Heart right ventricle (tissue), 16 donors: ENCODE measurements around the gene NPDC1. TPM values are rescaled to one million over a fixed set of nuclear protein-coding genes. Genes with fewer than 3 reads are reported as not detected.

Experiments used
- ATAC-seq, 8 donors: fragments of 200-7000 bp; cut with Tn5 transposase; one replicate each; pipeline ENCODE4 v1.9.1; 2020; ENCODE audit warnings: mild to moderate bottlenecking in 8 of 8, moderate library complexity in 8 of 8, moderate number of reproducible peaks in 1 of 8
- DNase-seq, 2 donors: peaks; one replicate each; pipeline ENCODE4 v3.0.0-alpha.2; 2020
- H3K27ac ChIP-seq, 10 donors: fragments of 200-600 bp; sonication (generic) in 2 of 10; one replicate each; pipeline versions ENCODE4 v1.5.0 to v1.8.0; 2020 to 2022; ENCODE audit warnings: mild to moderate bottlenecking in 3 of 10
- H3K27me3 ChIP-seq, 7 donors: fragments of 200-600 bp; one replicate each; pipeline ENCODE4 v1.8.0; 2021 to 2022; ENCODE audit warnings: mild to moderate bottlenecking in 2 of 7
- H3K36me3 ChIP-seq, 9 donors: fragments of 200-600 bp; sonication (generic) in 1 of 9; one replicate each; pipeline versions ENCODE4 v1.5.0 to v1.8.0; 2020 to 2022; ENCODE audit warnings: mild to moderate bottlenecking in 2 of 9
- H3K4me1 ChIP-seq, 9 donors: fragments of 200-600 bp; sonication (generic) in 1 of 9; one replicate each; pipeline versions ENCODE4 v1.5.0 to v1.8.0; 2020 to 2022; ENCODE audit warnings: mild to moderate bottlenecking in 4 of 9
- H3K4me3 ChIP-seq, 10 donors: fragments of 200-600 bp; sonication (generic) in 2 of 10; one replicate each; pipeline versions ENCODE4 v1.5.0 to v1.8.0; 2020 to 2022; ENCODE audit warnings: mild to moderate bottlenecking in 7 of 10, moderate library complexity in 2 of 10
- H3K9me3 ChIP-seq, 11 donors: fragments of 200-600 bp in 10 of 11; sonication (generic) in 2 of 11; one replicate each; pipeline versions ENCODE4 v1.5.0 to v1.8.0; 2013 to 2022; ENCODE audit warnings: mild to moderate bottlenecking in 2 of 11, control low read depth in 1 of 11, moderate library complexity in 1 of 11
- WGBS, 2 donors: extraction: QIAGEN DNeasy Blood & Tissue Kit; methylation state at CpG; one replicate each; pipeline ENCODE4 v1.1.7; 2013; ENCODE audit warnings: inconsistent platforms in 1 of 2; 5-methylcytosine and 5-hydroxymethylcytosine counted together
- intact Hi-C, 10 donors: fragments of 100-400 bp; cut with DNase I; formaldehyde crosslinking; loops; one replicate each; pipeline versions ENCODE4 v1.11.1 to v1.14.2; 2022
- polyA plus RNA-seq, 2 donors: library from polyadenylated mRNA; stranded (reverse); fragments of 200-250 nt; gene quantifications; one replicate each; pipeline ENCODE4 v1.2.3, GENCODE V29; 2013
- total RNA-seq, 10 donors: library from RNA; stranded (reverse); fragmentation: NEBNext Ultra II Directional in 3 of 10; extraction: Animal tissue kit (Norgen Biotek cat#: 25700) in 3 of 10; gene quantifications; one replicate each; pipeline versions ENCODE4 v1.2.1 to v1.2.4, GENCODE V29; 2021 to 2023
- TF ChIP-seq, protein P1 (sequence below), 9 donors: fragments of 200-600 bp; sonication (generic) in 2 of 9; IDR thresholded peaks; one replicate each; pipeline versions ENCODE4 v1.5.0 to v1.8.0; 2021 to 2022; ENCODE audit warnings: antibody characterized with exemption in 9 of 9, mild to moderate bottlenecking in 5 of 9, moderate library complexity in 1 of 9
- donor health status: Arrhythmogenic right ventricular cardiomyopathy.
- donor health status: ischemic (EF 13 %, LVEDD 7.1; RV severe dilation, severe dysfunction).
- donor health status: healthy with polysubstance abuse.
- donor health status: DM: no; HTN: yes; CAD: no.
- donor health status: DM: no; HTN: no; CAD: no.
- donor health status: ischemic (EF 25% LVEDD 6.9; RV normal size, moderate dysfunction).
- donor health status: ischemic (EF 25% LVEDD 5.7; RV mildly dilated, moderate dysfunction).
- donor health status: healthy.
- donor health status: DM: yes; HTN: yes; CAD: no.
- donor health status: Ischemic cardiomyopathy.
- donor health status: ischemic (EF 35%, LVEDD 5.7; RV mildly dilated, moderate dysfunction).
- donor health status: nonischemic (EF 11% LVEDD 7.7; RV severe dilation, severe dysfunction).
- donor health status: DM: yes; HTN: yes; CAD: no.
- donor health status: PGD.
- donor health status: ischemic (EF 29% LVEDD 5.4; RV normal size, mild dysfunction).
- donor health status: nonischemic (EF 23%, LVEDD 6.1; RV moderate dilation, normal function).

NPDC1 gene
- total and polyA plus RNA-seq, 12 donors = 29.1 to 153 (median 54.5) TPM

DNA sequence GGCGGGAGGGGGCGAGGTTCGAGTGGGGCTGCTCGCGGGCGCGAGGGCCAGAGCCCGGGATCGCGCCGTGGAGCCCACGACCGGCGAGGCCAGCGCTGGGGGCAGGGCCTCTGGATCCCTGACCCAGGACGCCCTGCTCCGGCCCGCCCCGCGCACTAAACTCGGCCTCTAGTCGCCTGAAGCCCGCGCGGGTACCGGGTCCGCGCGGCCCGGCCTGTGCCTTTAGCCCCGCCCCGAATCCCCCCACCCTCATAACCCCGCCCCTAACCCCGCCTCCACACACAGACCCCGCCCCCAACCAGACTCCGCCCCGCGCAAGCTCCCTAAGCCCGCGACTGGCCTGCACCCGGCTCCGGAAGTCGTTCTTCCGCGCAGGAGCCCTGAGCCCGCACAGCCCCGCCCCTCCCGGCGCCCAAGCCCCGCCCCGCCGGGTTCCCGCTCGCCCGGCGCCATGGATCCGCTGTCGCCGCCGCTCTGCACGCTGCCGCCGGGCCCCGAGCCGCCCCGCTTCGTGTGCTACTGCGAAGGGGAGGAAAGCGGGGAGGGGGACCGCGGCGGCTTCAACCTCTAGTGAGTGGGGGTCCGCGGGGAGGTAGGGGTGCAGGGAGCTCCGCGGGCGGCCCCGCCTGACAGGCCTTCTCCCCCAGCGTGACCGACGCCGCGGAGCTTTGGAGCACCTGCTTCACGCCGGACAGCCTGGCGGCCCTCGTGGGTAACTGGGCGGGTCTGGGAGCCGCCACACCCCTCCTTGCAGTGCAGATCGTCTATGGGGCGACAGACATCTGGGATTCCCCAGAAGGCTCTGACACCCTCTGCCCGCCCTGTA, 53.8 kb downstream of the NPDC1 start, which contains the start of gene PAXX:
TSS of gene PAXX (plus strand) at position 430 of the 826 bp plus-strand sequence. CDS start at position 452, 22 bp downstream.
- Histone ChIP-seq H3K9me3 (peaks cover 0 to 8% (median 0%) of the 10 kb centered on the region in 11 donors), H3K27me3 (peaks cover 0 to 36% (median 17%) of the 10 kb centered on the region in 7 donors), H3K4me1 (peaks cover 8 to 55% (median 42%) of the 10 kb centered on the region in 9 donors), H3K36me3 (peaks cover 0 to 13% (median 0%) of the 10 kb centered on the region in 9 donors), H3K4me3 (peak within 1 kb of the TSS; percentile 67 to 98 (median 90)), H3K27ac (peak within 1 kb of the TSS in 9 of 10 donors; percentile 80 to 94 (median 90))
- ATAC-seq (peak; percentile 92 to 96 (median 94)), DNase-seq (peak; percentile 92 to 95)
- TF ChIP-seq, protein P1, sequence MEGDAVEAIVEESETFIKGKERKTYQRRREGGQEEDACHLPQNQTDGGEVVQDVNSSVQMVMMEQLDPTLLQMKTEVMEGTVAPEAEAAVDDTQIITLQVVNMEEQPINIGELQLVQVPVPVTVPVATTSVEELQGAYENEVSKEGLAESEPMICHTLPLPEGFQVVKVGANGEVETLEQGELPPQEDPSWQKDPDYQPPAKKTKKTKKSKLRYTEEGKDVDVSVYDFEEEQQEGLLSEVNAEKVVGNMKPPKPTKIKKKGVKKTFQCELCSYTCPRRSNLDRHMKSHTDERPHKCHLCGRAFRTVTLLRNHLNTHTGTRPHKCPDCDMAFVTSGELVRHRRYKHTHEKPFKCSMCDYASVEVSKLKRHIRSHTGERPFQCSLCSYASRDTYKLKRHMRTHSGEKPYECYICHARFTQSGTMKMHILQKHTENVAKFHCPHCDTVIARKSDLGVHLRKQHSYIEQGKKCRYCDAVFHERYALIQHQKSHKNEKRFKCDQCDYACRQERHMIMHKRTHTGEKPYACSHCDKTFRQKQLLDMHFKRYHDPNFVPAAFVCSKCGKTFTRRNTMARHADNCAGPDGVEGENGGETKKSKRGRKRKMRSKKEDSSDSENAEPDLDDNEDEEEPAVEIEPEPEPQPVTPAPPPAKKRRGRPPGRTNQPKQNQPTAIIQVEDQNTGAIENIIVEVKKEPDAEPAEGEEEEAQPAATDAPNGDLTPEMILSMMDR (IDR thresholded peaks at IDR 0.05) = no peak
- intact Hi-C loops = loop anchor here in 4 of 10 donors (5.0 kb wide), 1 partner anchor 45 kb away; the partner anchor contains the start of gene C8G (in 4 of the 4)
- 1 to 2% methylated on average over 84 to 92 of the region's 92 CpGs for WGBS, 2 donors

DNA sequence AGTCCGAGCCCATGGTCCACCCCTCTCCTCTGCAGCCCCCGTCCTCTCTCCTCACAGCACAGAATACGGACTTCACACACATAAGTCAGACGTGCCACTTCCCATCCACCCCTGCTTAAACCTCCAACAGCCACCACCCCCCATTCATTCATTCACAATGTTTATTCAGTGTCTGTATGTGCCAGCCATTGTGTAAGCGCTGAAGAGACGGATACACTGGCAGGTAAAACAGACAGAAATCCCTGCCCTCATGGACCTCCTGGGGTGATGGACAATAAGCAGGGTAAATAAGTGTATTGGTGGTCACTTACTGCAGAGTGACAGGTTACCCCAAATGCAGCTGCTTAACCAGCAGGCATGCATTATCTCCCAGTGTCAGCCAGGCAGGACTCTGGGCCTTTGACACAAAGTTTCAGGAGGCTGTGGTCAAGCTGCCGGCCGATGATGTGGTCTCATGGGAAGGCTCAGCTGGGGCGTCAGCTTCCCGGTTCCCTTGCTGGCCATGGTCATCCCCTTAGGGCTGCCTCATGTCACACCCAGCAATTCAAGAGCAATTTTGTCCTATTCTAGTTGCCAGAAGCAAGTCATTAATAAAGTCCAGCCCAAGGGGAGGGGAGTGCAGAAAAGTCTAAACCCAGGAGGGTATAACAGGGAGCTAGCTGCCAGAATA, 55.6 kb downstream of the NPDC1 start:
- Histone ChIP-seq H3K4me3 (no peak overlapping the region), H3K27me3 (peaks cover 0 to 31% (median 18%) of the 10 kb centered on the region in 7 donors), H3K9me3 (peaks cover 0 to 8% (median 0%) of the 10 kb centered on the region in 11 donors), H3K4me1 (peaks cover under 1 to 43% (median 35%) of the 10 kb centered on the region in 9 donors), H3K27ac (peak overlapping the region in 1 of 10 donors; percentile 91), H3K36me3 (peaks cover 0 to 13% (median 0%) of the 10 kb centered on the region in 9 donors)
- WGBS, 2 donors = 79 to 85% methylated on average over 10 of the region's 10 CpGs
- TF ChIP-seq, protein P1 (IDR thresholded peaks at IDR 0.05) = no peak
- ATAC-seq (no peak), DNase-seq (no peak)
- intact Hi-C loops = loop anchor here in 4 of 10 donors (5.0 kb wide), 1 partner anchor 43 kb away; the partner anchor contains the start of gene C8G (in 4 of the 4)

Other genes starting within 250 kb of the NPDC1 start
Only the 30 nearest of the 37 such genes appear.
- gene MAMDC4, start 193.8 kb downstream of the NPDC1 start, total RNA-seq = 10 to 100 TPM in 2 of 10 donors, 1 to 10 TPM in 8; 4.1 to 11.3 (median 8.3) TPM
- 10 to 100 TPM in 1 of 2 donors, 1 to 10 TPM in 1; 8.0 to 45.4 TPM for gene MAMDC4, start 193.8 kb downstream of the NPDC1 start, polyA plus RNA-seq
- 100 to 1,000 TPM; 289 to 375 (median 329) TPM for gene EDF1, start 179.9 kb downstream of the NPDC1 start, total RNA-seq
- gene EDF1, start 179.9 kb downstream of the NPDC1 start, polyA plus RNA-seq = 1,000 to 10,000 TPM in 1 of 2 donors, 100 to 1,000 TPM in 1; 624 to 1,058 TPM
- gene TRAF2, start 159.7 kb downstream of the NPDC1 start, total RNA-seq = 10 to 100 TPM in 5 of 10 donors, 1 to 10 TPM in 5; 5.4 to 14.8 (median 9.7) TPM
- gene TRAF2, start 159.7 kb downstream of the NPDC1 start, polyA plus RNA-seq = 10 to 100 TPM; 10.1 to 17.0 TPM
- 100 to 1,000 TPM; 118 to 169 (median 138) TPM for gene FBXW5, start 101.4 kb downstream of the NPDC1 start, total RNA-seq
- gene FBXW5, start 101.4 kb downstream of the NPDC1 start, polyA plus RNA-seq = 100 to 1,000 TPM; 177 to 215 TPM
- 10 to 100 TPM in 1 of 10 donors, 1 to 10 TPM in 9; 1.2 to 10.0 (median 2.4) TPM for gene C8G, start 100.9 kb downstream of the NPDC1 start, total RNA-seq
- 1 to 10 TPM; 2.0 to 2.1 TPM for gene C8G, start 100.9 kb downstream of the NPDC1 start, polyA plus RNA-seq
- 10 to 100 TPM in 4 of 10 donors, 1 to 10 TPM in 6; 4.1 to 17.9 (median 6.8) TPM for gene LCN12, start 93.9 kb downstream of the NPDC1 start, total RNA-seq
- 1 to 10 TPM in 1 of 2 donors, under 1 TPM in 1; 0.74 to 8.3 TPM for gene LCN12, start 93.9 kb downstream of the NPDC1 start, polyA plus RNA-seq
- 1,000 to 10,000 TPM; 1,129 to 5,119 (median 4,014) TPM for gene PTGDS, start 68.7 kb downstream of the NPDC1 start, total RNA-seq
- gene PTGDS, start 68.7 kb downstream of the NPDC1 start, polyA plus RNA-seq = 1,000 to 10,000 TPM; 2,970 to 3,711 TPM
- gene LCNL1, start 63.2 kb downstream of the NPDC1 start, total RNA-seq = 10 to 100 TPM in 2 of 10 donors, 1 to 10 TPM in 8; 1.4 to 10.9 (median 6.4) TPM
- gene LCNL1, start 63.2 kb downstream of the NPDC1 start, polyA plus RNA-seq = 10 to 100 TPM in 1 of 2 donors, under 1 TPM in 1; 0.10 to 10.3 TPM
- 10 to 100 TPM; 12.7 to 29.5 (median 16.1) TPM for gene PAXX, start 53.8 kb downstream of the NPDC1 start, total RNA-seq
- 100 to 1,000 TPM in 1 of 2 donors, 10 to 100 TPM in 1; 51.7 to 131 TPM for gene PAXX, start 53.8 kb downstream of the NPDC1 start, polyA plus RNA-seq
- 10 to 100 TPM in 1 of 10 donors, 1 to 10 TPM in 8, under 1 TPM in 1; 0.46 to 11.5 (median 3.0) TPM for gene CLIC3, start 49.6 kb downstream of the NPDC1 start, total RNA-seq
- 10 to 100 TPM in 1 of 2 donors, 1 to 10 TPM in 1; 9.5 to 21.4 TPM for gene CLIC3, start 49.6 kb downstream of the NPDC1 start, polyA plus RNA-seq
- 10 to 100 TPM; 23.6 to 42.6 (median 28.1) TPM for gene ABCA2, start 17.9 kb downstream of the NPDC1 start, total RNA-seq
- gene ABCA2, start 17.9 kb downstream of the NPDC1 start, polyA plus RNA-seq = 10 to 100 TPM; 16.0 to 46.7 TPM
- gene FUT7, start 14.1 kb downstream of the NPDC1 start, total RNA-seq = under 1 TPM in 5 of 10 donors, not detected in 5; 0.13 to 0.30 (median 0.15) TPM
- under 1 TPM; 0.07 to 0.15 TPM for gene FUT7, start 14.1 kb downstream of the NPDC1 start, polyA plus RNA-seq
- gene ENTPD2, start 7.9 kb upstream of the NPDC1 start, total RNA-seq = 1 to 10 TPM in 8 of 10 donors, under 1 TPM in 2; 0.32 to 2.5 (median 1.6) TPM
- 1 to 10 TPM in 1 of 2 donors, under 1 TPM in 1; 0.96 to 3.3 TPM for gene ENTPD2, start 7.9 kb upstream of the NPDC1 start, polyA plus RNA-seq
- 1 to 10 TPM in 1 of 10 donors, under 1 TPM in 8, not detected in 1; 0.06 to 1.1 (median 0.11) TPM for gene SAPCD2, start 24.4 kb upstream of the NPDC1 start, total RNA-seq
- gene SAPCD2, start 24.4 kb upstream of the NPDC1 start, polyA plus RNA-seq = under 1 TPM; 0.15 to 0.23 TPM
- gene UAP1L1, start 31.3 kb upstream of the NPDC1 start, total RNA-seq = 10 to 100 TPM in 4 of 10 donors, 1 to 10 TPM in 6; 6.0 to 16.5 (median 8.5) TPM
- gene UAP1L1, start 31.3 kb upstream of the NPDC1 start, polyA plus RNA-seq = 10 to 100 TPM in 1 of 2 donors, 1 to 10 TPM in 1; 3.4 to 24.3 TPM
- 10 to 100 TPM; 16.9 to 27.7 (median 20.9) TPM for gene MAN1B1, start 40.8 kb upstream of the NPDC1 start, total RNA-seq
- 10 to 100 TPM; 25.5 to 71.4 TPM for gene MAN1B1, start 40.8 kb upstream of the NPDC1 start, polyA plus RNA-seq
- gene DPP7, start 68.6 kb upstream of the NPDC1 start, total RNA-seq = 100 to 1,000 TPM in 7 of 10 donors, 10 to 100 TPM in 3; 91.4 to 167 (median 118) TPM
- 100 to 1,000 TPM; 152 to 677 TPM for gene DPP7, start 68.6 kb upstream of the NPDC1 start, polyA plus RNA-seq
- not detected for gene GRIN1, start 93.0 kb upstream of the NPDC1 start, total RNA-seq
- gene GRIN1, start 93.0 kb upstream of the NPDC1 start, polyA plus RNA-seq = not detected
- gene LRRC26, start 123.9 kb upstream of the NPDC1 start, total RNA-seq = not detected
- gene LRRC26, start 123.9 kb upstream of the NPDC1 start, polyA plus RNA-seq = not detected
- gene TMEM210, start 125.9 kb upstream of the NPDC1 start, total RNA-seq = not detected
- not detected for gene TMEM210, start 125.9 kb upstream of the NPDC1 start, polyA plus RNA-seq
- 10 to 100 TPM; 24.6 to 44.8 (median 27.7) TPM for gene ANAPC2, start 142.4 kb upstream of the NPDC1 start, total RNA-seq
- gene ANAPC2, start 142.4 kb upstream of the NPDC1 start, polyA plus RNA-seq = 10 to 100 TPM; 23.7 to 69.6 TPM
- 10 to 100 TPM; 47.3 to 73.5 (median 56.7) TPM for gene SSNA1, start 142.5 kb upstream of the NPDC1 start, total RNA-seq
- 100 to 1,000 TPM; 146 to 168 TPM for gene SSNA1, start 142.5 kb upstream of the NPDC1 start, polyA plus RNA-seq
- gene TPRN, start 154.6 kb upstream of the NPDC1 start, total RNA-seq = 10 to 100 TPM; 10.2 to 31.5 (median 21.7) TPM
- 10 to 100 TPM; 12.0 to 14.5 TPM for gene TPRN, start 154.6 kb upstream of the NPDC1 start, polyA plus RNA-seq
- 10 to 100 TPM; 36.4 to 46.2 (median 41.7) TPM for gene TMEM203, start 159.5 kb upstream of the NPDC1 start, total RNA-seq
- 10 to 100 TPM; 39.4 to 51.2 TPM for gene TMEM203, start 159.5 kb upstream of the NPDC1 start, polyA plus RNA-seq
- 10 to 100 TPM in 1 of 10 donors, 1 to 10 TPM in 9; 4.6 to 10.1 (median 5.4) TPM for gene NDOR1, start 159.5 kb upstream of the NPDC1 start, total RNA-seq
- gene NDOR1, start 159.5 kb upstream of the NPDC1 start, polyA plus RNA-seq = 10 to 100 TPM in 1 of 2 donors, 1 to 10 TPM in 1; 6.5 to 10.6 TPM
- gene RNF208, start 176.1 kb upstream of the NPDC1 start, total RNA-seq = 10 to 100 TPM; 20.7 to 34.5 (median 24.1) TPM
- gene RNF208, start 176.1 kb upstream of the NPDC1 start, polyA plus RNA-seq = 10 to 100 TPM; 14.2 to 83.8 TPM
- under 1 TPM in 6 of 10 donors, not detected in 4; 0.21 to 0.71 (median 0.37) TPM for gene CYSRT1, start 179.0 kb upstream of the NPDC1 start, total RNA-seq
- under 1 TPM; 0.19 to 0.59 TPM for gene CYSRT1, start 179.0 kb upstream of the NPDC1 start, polyA plus RNA-seq
- under 1 TPM in 1 of 10 donors, not detected in 9; 0.14 TPM for gene RNF224, start 181.3 kb upstream of the NPDC1 start, total RNA-seq
- not detected for gene RNF224, start 181.3 kb upstream of the NPDC1 start, polyA plus RNA-seq
- not detected for gene SLC34A3, start 184.7 kb upstream of the NPDC1 start, total RNA-seq
- gene SLC34A3, start 184.7 kb upstream of the NPDC1 start, polyA plus RNA-seq = not detected
- 100 to 1,000 TPM; 211 to 495 (median 330) TPM for gene TUBB4B, start 195.1 kb upstream of the NPDC1 start, total RNA-seq
- 100 to 1,000 TPM; 522 to 992 TPM for gene TUBB4B, start 195.1 kb upstream of the NPDC1 start, polyA plus RNA-seq